WTC11 (cell line): ENCODE results near the gene KDSR. TPM values are rescaled to one million over a fixed set of nuclear protein-coding genes. Genes with fewer than 3 reads are reported as not detected.

Experiments used
- ATAC-seq: fragments of 200-7000 bp; cut with Tn5 transposase; 2 replicates; pipeline ENCODE4 v1.10.0; 2021; ENCODE audit warnings: mild to moderate bottlenecking, moderate library complexity
- CTCF ChIA-PET: fragments of 300-600 bp; sonication (Branson Sonifier 250); formaldehyde crosslinking; loops from one replicate; lab custom pipeline; 2021; ENCODE audit warnings: antibody characterized with exemption; lab: Charles Lee
- POLR2A ChIA-PET: fragments of 350-600 bp; sonication (Branson Sonifier 250); formaldehyde crosslinking; loops from one replicate; lab custom pipeline; 2021; ENCODE audit warnings: antibody characterized with exemption; lab: Charles Lee
- DNase-seq: peaks from one replicate; pipeline ENCODE4 v3.0.0; 2021; ENCODE audit warnings: low spot score
- H3K27ac Mint-ChIP-seq: 2 replicates; pipeline ENCODE4 v1.8.0; 2021; ENCODE audit warnings: mixed read lengths
- H3K27me3 Mint-ChIP-seq: 2 replicates; pipeline ENCODE4 v1.8.0; 2021; ENCODE audit warnings: low read depth, mild to moderate bottlenecking, moderate library complexity, mixed read lengths
- H3K36me3 Mint-ChIP-seq: 2 replicates; pipeline ENCODE4 v1.8.0; 2021; ENCODE audit warnings: mixed read lengths
- H3K4me1 Mint-ChIP-seq: 2 replicates; pipeline ENCODE4 v1.8.0; 2022; ENCODE audit warnings: mixed read lengths
- H3K4me3 Mint-ChIP-seq: 2 replicates; pipeline ENCODE4 v1.8.0; 2021; ENCODE audit warnings: mild to moderate bottlenecking, moderate library complexity, mixed read lengths
- H3K9me3 Mint-ChIP-seq: 2 replicates; pipeline ENCODE4 v1.8.0; 2021; ENCODE audit warnings: mixed read lengths
- FOXJ3 ChIP-seq: sonication (generic); formaldehyde crosslinking; IDR thresholded peaks from 2 replicates; pipeline ENCODE4 v1.9.0; 2021; ENCODE audit warnings: missing genetic modification reagents, mild to moderate bottlenecking, borderline replicate concordance
- JAZF1 ChIP-seq: fragments of 250-450 bp; sonication (Bioruptor Pico); IDR thresholded peaks from 2 replicates; pipeline ENCODE4 v1.9.0; 2021; ENCODE audit warnings: moderate library complexity, mild to moderate bottlenecking, inconsistent platforms
- KAT7 ChIP-seq: sonication (generic); formaldehyde crosslinking; IDR thresholded peaks from 2 replicates; pipeline ENCODE4 v1.8.1; 2023; ENCODE audit warnings: missing genetic modification reagents, mild to moderate bottlenecking, borderline replicate concordance
- NFATC4 ChIP-seq: fragments of 250-450 bp; sonication (Bioruptor Pico); IDR thresholded peaks from 2 replicates; pipeline ENCODE4 v1.9.0; 2021; ENCODE audit warnings: mild to moderate bottlenecking
- OVOL2 ChIP-seq: fragments of 250-450 bp; sonication (Bioruptor Pico); IDR thresholded peaks from 2 replicates; pipeline ENCODE4 v1.9.0; 2021; ENCODE audit warnings: mild to moderate bottlenecking, borderline replicate concordance
- TCF7 ChIP-seq: sonication (generic); formaldehyde crosslinking; IDR thresholded peaks from 2 replicates; pipeline ENCODE4 v1.8.0; 2022; ENCODE audit warnings: mild to moderate bottlenecking, low read depth, missing genetic modification reagents, moderate library complexity
- TEAD4 ChIP-seq: sonication (generic); formaldehyde crosslinking; IDR thresholded peaks from 2 replicates; pipeline ENCODE4 v1.8.0; 2022; ENCODE audit warnings: mild to moderate bottlenecking, missing genetic modification reagents
- ZBTB21 ChIP-seq: sonication (generic); formaldehyde crosslinking; IDR thresholded peaks from 2 replicates; pipeline ENCODE4 v1.8.1; 2023; ENCODE audit warnings: mild to moderate bottlenecking, missing genetic modification reagents, borderline replicate concordance
- ZNF138 ChIP-seq: sonication (generic); formaldehyde crosslinking; conservative IDR thresholded peaks from 2 replicates; pipeline ENCODE4 v1.8.1; 2022; ENCODE audit warnings: mild to moderate bottlenecking, moderate library complexity, missing genetic modification reagents
- ZNF317 ChIP-seq: sonication (generic); formaldehyde crosslinking; IDR thresholded peaks from 2 replicates; pipeline ENCODE4 v1.8.1; 2023; ENCODE audit warnings: low read depth, mild to moderate bottlenecking, moderate library complexity, missing genetic modification reagents, borderline replicate concordance
- ZNF671 ChIP-seq: fragments of 250-450 bp; sonication (Bioruptor Pico); IDR thresholded peaks from 2 replicates; pipeline ENCODE4 v1.8.0; 2021; ENCODE audit warnings: mild to moderate bottlenecking
- total RNA-seq: library from RNA; stranded (reverse); gene quantifications from 3 replicates; pipeline ENCODE4 v1.2.3, GENCODE V29; 2021
- TF ChIP-seq, protein P1 (sequence below): sonication (generic); formaldehyde crosslinking; IDR thresholded peaks from 2 replicates; pipeline ENCODE4 v1.8.1; 2023; ENCODE audit warnings: mild to moderate bottlenecking, missing genetic modification reagents
- TF ChIP-seq, protein P2 (sequence below): sonication (generic); formaldehyde crosslinking; IDR thresholded peaks from 2 replicates; pipeline ENCODE4 v1.8.0; 2022; ENCODE audit warnings: mild to moderate bottlenecking, missing genetic modification reagents
- TF ChIP-seq, protein P3 (sequence below): sonication (generic); formaldehyde crosslinking; IDR thresholded peaks from 2 replicates; pipeline ENCODE4 v1.8.1; 2022; ENCODE audit warnings: mild to moderate bottlenecking, missing genetic modification reagents, moderate library complexity, borderline replicate concordance
- TF ChIP-seq, protein P4 (sequence below): sonication (generic); formaldehyde crosslinking; IDR thresholded peaks from 2 replicates; pipeline ENCODE4 v1.8.0; 2023; ENCODE audit warnings: mild to moderate bottlenecking, missing genetic modification reagents
- TF ChIP-seq, protein P5 (sequence below): sonication (generic); formaldehyde crosslinking; IDR thresholded peaks from 2 replicates; pipeline ENCODE4 v1.8.1; 2022; ENCODE audit warnings: mild to moderate bottlenecking, moderate library complexity, missing genetic modification reagents
- TF ChIP-seq, protein P6 (sequence below): sonication (generic); formaldehyde crosslinking; IDR thresholded peaks from 2 replicates; pipeline ENCODE4 v1.8.1; 2022; ENCODE audit warnings: missing genetic modification reagents, borderline replicate concordance
- TF ChIP-seq, protein P7 (sequence below): sonication (generic); formaldehyde crosslinking; IDR thresholded peaks from 2 replicates; pipeline ENCODE4 v1.8.0; 2022; ENCODE audit warnings: mild to moderate bottlenecking, missing genetic modification reagents

The KDSR gene
- total RNA-seq, 1 experiment from 2014 or later: 51.8 TPM

DNA sequence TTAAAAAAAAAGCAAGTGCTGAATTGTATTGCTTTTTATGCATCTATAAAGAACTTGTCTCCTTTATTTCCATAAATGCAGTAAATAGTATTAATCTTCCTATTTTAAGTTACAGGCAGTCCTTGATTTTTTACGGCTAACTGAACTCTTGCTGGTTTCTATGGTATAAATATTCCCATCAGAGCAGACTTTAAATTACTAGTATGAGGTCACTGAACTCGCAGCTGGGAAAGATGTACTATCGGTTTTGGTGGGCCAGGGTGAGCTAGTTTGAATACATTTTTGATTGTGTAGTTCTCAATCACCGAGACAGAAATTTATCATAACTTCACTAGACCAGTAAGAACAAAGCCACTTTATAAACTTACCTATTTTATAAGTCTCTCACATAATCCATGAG, 20.9 kb upstream of the KDSR start:
- ATAC-seq (no peak), DNase-seq (no peak)
- H3K36me3 Mint-ChIP-seq: peaks cover 11% of the 10 kb centered on the region
- no peak overlapping the region for H3K4me3 Mint-ChIP-seq
- TF ChIP-seq ZNF138 (CRISPR knock-in tag) (no peak), ZBTB21 (CRISPR knock-in tag) (no peak), TCF7 (CRISPR knock-in tag) (no peak), ZNF317 (CRISPR knock-in tag) (no peak), TEAD4 (CRISPR knock-in tag) (no peak), JAZF1 (no peak), NFATC4 (CRISPR knock-in tag) (no peak), FOXJ3 (CRISPR knock-in tag) (no peak)
- TF ChIP-seq, protein P1, sequence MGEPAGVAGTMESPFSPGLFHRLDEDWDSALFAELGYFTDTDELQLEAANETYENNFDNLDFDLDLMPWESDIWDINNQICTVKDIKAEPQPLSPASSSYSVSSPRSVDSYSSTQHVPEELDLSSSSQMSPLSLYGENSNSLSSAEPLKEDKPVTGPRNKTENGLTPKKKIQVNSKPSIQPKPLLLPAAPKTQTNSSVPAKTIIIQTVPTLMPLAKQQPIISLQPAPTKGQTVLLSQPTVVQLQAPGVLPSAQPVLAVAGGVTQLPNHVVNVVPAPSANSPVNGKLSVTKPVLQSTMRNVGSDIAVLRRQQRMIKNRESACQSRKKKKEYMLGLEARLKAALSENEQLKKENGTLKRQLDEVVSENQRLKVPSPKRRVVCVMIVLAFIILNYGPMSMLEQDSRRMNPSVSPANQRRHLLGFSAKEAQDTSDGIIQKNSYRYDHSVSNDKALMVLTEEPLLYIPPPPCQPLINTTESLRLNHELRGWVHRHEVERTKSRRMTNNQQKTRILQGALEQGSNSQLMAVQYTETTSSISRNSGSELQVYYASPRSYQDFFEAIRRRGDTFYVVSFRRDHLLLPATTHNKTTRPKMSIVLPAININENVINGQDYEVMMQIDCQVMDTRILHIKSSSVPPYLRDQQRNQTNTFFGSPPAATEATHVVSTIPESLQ: no peak
- TF ChIP-seq, protein P2, sequence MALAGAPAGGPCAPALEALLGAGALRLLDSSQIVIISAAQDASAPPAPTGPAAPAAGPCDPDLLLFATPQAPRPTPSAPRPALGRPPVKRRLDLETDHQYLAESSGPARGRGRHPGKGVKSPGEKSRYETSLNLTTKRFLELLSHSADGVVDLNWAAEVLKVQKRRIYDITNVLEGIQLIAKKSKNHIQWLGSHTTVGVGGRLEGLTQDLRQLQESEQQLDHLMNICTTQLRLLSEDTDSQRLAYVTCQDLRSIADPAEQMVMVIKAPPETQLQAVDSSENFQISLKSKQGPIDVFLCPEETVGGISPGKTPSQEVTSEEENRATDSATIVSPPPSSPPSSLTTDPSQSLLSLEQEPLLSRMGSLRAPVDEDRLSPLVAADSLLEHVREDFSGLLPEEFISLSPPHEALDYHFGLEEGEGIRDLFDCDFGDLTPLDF (CRISPR knock-in tag): no peak
- TF ChIP-seq, protein P3, sequence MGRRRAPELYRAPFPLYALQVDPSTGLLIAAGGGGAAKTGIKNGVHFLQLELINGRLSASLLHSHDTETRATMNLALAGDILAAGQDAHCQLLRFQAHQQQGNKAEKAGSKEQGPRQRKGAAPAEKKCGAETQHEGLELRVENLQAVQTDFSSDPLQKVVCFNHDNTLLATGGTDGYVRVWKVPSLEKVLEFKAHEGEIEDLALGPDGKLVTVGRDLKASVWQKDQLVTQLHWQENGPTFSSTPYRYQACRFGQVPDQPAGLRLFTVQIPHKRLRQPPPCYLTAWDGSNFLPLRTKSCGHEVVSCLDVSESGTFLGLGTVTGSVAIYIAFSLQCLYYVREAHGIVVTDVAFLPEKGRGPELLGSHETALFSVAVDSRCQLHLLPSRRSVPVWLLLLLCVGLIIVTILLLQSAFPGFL (CRISPR knock-in tag): no peak
- TF ChIP-seq, protein P4, sequence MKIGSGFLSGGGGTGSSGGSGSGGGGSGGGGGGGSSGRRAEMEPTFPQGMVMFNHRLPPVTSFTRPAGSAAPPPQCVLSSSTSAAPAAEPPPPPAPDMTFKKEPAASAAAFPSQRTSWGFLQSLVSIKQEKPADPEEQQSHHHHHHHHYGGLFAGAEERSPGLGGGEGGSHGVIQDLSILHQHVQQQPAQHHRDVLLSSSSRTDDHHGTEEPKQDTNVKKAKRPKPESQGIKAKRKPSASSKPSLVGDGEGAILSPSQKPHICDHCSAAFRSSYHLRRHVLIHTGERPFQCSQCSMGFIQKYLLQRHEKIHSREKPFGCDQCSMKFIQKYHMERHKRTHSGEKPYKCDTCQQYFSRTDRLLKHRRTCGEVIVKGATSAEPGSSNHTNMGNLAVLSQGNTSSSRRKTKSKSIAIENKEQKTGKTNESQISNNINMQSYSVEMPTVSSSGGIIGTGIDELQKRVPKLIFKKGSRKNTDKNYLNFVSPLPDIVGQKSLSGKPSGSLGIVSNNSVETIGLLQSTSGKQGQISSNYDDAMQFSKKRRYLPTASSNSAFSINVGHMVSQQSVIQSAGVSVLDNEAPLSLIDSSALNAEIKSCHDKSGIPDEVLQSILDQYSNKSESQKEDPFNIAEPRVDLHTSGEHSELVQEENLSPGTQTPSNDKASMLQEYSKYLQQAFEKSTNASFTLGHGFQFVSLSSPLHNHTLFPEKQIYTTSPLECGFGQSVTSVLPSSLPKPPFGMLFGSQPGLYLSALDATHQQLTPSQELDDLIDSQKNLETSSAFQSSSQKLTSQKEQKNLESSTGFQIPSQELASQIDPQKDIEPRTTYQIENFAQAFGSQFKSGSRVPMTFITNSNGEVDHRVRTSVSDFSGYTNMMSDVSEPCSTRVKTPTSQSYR (CRISPR knock-in tag): no peak
- TF ChIP-seq, protein P5, sequence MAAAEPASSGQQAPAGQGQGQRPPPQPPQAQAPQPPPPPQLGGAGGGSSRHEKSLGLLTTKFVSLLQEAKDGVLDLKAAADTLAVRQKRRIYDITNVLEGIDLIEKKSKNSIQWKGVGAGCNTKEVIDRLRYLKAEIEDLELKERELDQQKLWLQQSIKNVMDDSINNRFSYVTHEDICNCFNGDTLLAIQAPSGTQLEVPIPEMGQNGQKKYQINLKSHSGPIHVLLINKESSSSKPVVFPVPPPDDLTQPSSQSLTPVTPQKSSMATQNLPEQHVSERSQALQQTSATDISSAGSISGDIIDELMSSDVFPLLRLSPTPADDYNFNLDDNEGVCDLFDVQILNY (CRISPR knock-in tag): no peak
- TF ChIP-seq, all 79 proteins: peak for 0
- CTCF ChIA-PET: interaction anchor here (0.6 kb wide), 1 partner anchor 123 kb away, joined by 3 read pairs; no protein-coding TSS in a partner anchor
- no peaks in the 10 kb centered on the region for H3K4me1 Mint-ChIP-seq
- POLR2A ChIA-PET: no interaction called here
- no peaks in the 10 kb centered on the region for H3K27me3 Mint-ChIP-seq
- H3K27ac Mint-ChIP-seq: no peak overlapping the region
- H3K9me3 Mint-ChIP-seq: 0 out of 2 replicates have a peak, but pooled peaks cover under 1% of the 10 kb centered on the region

DNA sequence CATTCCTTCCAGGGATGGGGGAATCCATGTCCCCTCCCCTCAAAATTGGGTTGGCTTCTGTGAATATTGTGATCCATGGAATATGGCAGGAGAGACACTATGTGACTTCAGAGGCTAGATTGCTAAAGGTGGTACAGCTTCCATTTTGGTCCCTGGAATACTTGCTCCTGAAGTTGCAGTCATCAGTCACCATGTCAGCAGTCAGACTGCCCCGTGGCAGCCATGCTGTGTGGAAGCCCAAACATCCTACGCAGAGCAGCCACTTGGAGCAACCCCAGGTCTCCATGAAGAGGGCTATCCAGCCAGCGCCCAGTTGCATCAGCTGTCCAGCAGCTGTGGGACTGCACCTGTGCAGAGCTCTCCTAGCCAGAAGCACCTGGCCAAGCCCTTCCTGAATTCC, 15.8 kb upstream of the KDSR start:
- Mint-ChIP-seq H3K36me3 (no peaks in the 10 kb centered on the region), H3K9me3 (peaks cover 4% of the 10 kb centered on the region; the same call in 1 of the 2 replicates), H3K4me1 (no peaks in the 10 kb centered on the region), H3K27me3 (no peaks in the 10 kb centered on the region), H3K4me3 (no peak overlapping the region), H3K27ac (no peak overlapping the region)
- ChIA-PET POLR2A (no interaction called here), CTCF (no interaction called here)
- ATAC-seq (no peak), DNase-seq (no peak)
- TF ChIP-seq, protein P6, sequence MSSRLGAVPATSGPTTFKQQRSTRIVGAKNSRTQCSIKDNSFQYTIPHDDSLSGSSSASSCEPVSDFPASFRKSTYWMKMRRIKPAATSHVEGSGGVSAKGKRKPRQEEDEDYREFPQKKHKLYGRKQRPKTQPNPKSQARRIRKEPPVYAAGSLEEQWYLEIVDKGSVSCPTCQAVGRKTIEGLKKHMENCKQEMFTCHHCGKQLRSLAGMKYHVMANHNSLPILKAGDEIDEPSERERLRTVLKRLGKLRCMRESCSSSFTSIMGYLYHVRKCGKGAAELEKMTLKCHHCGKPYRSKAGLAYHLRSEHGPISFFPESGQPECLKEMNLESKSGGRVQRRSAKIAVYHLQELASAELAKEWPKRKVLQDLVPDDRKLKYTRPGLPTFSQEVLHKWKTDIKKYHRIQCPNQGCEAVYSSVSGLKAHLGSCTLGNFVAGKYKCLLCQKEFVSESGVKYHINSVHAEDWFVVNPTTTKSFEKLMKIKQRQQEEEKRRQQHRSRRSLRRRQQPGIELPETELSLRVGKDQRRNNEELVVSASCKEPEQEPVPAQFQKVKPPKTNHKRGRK (CRISPR knock-in tag): no peak
- TF ChIP-seq, protein P7, sequence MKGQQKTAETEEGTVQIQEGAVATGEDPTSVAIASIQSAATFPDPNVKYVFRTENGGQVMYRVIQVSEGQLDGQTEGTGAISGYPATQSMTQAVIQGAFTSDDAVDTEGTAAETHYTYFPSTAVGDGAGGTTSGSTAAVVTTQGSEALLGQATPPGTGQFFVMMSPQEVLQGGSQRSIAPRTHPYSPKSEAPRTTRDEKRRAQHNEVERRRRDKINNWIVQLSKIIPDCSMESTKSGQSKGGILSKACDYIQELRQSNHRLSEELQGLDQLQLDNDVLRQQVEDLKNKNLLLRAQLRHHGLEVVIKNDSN (CRISPR knock-in tag): no peak
- TF ChIP-seq, protein P4 (CRISPR knock-in tag): no peak
- TF ChIP-seq KAT7 (CRISPR knock-in tag) (no peak), OVOL2 (CRISPR knock-in tag) (no peak), ZNF671 (CRISPR knock-in tag) (no peak)
